PFSK-1 (cell line): ENCODE data around the gene BCR.

ENCODE experiments used
- FOXP2 ChIP-seq: optimal IDR thresholded peaks from 2 replicates; pipeline ENCODE3; 2011; ENCODE audit warnings: borderline replicate concordance, control low read depth, inconsistent platforms; ENCODE audit not compliant: insufficient read depth; ENCODE audit errors: extremely low read length, extremely low read depth
- POLR2AphosphoS5 ChIP-seq: IDR thresholded peaks from 2 replicates; pipeline ENCODE4 v1.6.1; 2012; ENCODE audit warnings: low read depth, mild to moderate bottlenecking, control low read depth, low read length, moderate library complexity
- SIN3A ChIP-seq: IDR thresholded peaks from 2 replicates; pipeline ENCODE4 v1.6.1; 2012; ENCODE audit warnings: mild to moderate bottlenecking, low read length, moderate library complexity, borderline replicate concordance; ENCODE audit not compliant: insufficient read depth
- TAF1 ChIP-seq: IDR thresholded peaks from 2 replicates; pipeline ENCODE4 v1.6.1; 2012; ENCODE audit warnings: low read length, control low read depth, borderline replicate concordance; ENCODE audit not compliant: insufficient read depth
- TF ChIP-seq, protein P1 (sequence below), 2 experiments: IDR thresholded peaks; 2 replicates each; pipeline versions ENCODE4 v1.6.1 to v1.8.0; 2011 to 2012; ENCODE audit warnings: low read depth in 2 of 2, low read length in 2 of 2, control low read depth in 1 of 2, inconsistent platforms in 1 of 2, mild to moderate bottlenecking in 1 of 2, moderate library complexity in 1 of 2; ENCODE audit not compliant: insufficient read depth in 1 of 2

DNA sequence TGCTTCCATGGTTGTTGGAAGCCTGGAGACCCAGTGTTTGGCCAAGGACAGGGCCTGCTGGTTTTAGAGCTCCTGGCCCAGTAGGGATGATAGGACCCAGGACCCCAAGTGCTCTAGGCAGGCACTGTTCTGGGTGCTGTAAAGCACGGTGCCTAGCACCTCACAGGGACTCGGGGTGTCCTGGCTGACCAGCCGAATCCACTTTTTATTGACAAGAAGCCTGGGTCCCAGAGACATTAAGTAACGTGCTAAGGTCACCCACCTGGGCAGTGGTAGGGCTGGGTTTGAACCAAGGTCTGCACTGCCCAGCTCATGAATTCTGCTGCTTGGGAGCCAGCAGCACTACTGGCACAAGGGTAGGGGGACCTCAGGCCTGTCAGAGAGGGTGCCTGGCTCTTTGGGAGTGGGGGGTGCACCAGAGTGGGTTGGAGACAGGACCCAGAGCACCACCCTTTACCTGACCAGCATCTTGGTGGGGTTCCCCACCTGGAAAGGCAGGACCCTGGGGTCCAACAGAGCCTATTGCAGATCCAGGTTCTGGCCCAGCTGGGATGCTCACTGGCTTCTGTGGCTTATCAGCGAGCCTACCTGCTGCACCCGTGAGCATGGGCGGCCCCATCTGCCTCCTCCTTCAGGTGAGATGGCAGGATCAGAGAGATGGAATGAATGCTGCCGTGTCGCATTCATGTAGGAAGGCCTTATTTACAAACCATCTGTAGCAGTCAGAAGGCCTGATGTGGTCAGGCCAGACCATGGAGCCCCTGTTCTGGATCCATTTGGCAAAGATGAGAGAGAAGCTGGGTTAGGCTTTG lies 52.0 kb downstream of the BCR start:
- TF ChIP-seq POLR2AphosphoS5 (no peak), TAF1 (no peak), FOXP2 (no peak), SIN3A (no peak)
- TF ChIP-seq, protein P1, sequence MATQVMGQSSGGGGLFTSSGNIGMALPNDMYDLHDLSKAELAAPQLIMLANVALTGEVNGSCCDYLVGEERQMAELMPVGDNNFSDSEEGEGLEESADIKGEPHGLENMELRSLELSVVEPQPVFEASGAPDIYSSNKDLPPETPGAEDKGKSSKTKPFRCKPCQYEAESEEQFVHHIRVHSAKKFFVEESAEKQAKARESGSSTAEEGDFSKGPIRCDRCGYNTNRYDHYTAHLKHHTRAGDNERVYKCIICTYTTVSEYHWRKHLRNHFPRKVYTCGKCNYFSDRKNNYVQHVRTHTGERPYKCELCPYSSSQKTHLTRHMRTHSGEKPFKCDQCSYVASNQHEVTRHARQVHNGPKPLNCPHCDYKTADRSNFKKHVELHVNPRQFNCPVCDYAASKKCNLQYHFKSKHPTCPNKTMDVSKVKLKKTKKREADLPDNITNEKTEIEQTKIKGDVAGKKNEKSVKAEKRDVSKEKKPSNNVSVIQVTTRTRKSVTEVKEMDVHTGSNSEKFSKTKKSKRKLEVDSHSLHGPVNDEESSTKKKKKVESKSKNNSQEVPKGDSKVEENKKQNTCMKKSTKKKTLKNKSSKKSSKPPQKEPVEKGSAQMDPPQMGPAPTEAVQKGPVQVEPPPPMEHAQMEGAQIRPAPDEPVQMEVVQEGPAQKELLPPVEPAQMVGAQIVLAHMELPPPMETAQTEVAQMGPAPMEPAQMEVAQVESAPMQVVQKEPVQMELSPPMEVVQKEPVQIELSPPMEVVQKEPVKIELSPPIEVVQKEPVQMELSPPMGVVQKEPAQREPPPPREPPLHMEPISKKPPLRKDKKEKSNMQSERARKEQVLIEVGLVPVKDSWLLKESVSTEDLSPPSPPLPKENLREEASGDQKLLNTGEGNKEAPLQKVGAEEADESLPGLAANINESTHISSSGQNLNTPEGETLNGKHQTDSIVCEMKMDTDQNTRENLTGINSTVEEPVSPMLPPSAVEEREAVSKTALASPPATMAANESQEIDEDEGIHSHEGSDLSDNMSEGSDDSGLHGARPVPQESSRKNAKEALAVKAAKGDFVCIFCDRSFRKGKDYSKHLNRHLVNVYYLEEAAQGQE (IDR thresholded peaks at IDR 0.05; ENCODE audit: insufficient read depth in 1 of 2, low read depth in 2 of 2, low read length in 2 of 2) = no peak
